GF-D8 (cell line): Measurements from ENCODE around the gene OR7A5.
A peak's percentile ranks its signal among the peaks of the same experiment; 100 is the strongest.
"Not testable (repeated sequence)": the region's sequence is repeated elsewhere in the genome, so short reads cannot be mapped to it uniquely, and the experiment has no call there.

ENCODE experiments used
- DNase-seq: peaks from one replicate; lab custom pipeline; 2025; lab: John Stamatoyannopoulos, UW

OR7A5 gene

GRCh38 chr19:14784730-14785101 is 50.3 kb downstream of the OR7A5 start:
- DNase-seq, result peak; percentile 75

GRCh38 chr19:14783410-14783998 is 51.5 kb downstream of the OR7A5 start:
- peak; percentile 70 for DNase-seq

- peak; percentile 35 for DNase-seq
These were observed 52.2 kb downstream of the OR7A5 start for GRCh38 chr19:14782626-14783409.

GRCh38 chr19:14781713-14782536 is 53.1 kb downstream of the OR7A5 start:
- DNase-seq, result not testable (repeated sequence)

GRCh38 chr19:14780622-14781225 is 54.3 kb downstream of the OR7A5 start:
- not testable (repeated sequence) for DNase-seq

GRCh38 chr19:14779151-14779550 is 55.8 kb downstream of the OR7A5 start:
- DNase-seq, result no peak

- DNase-seq, result not testable (repeated sequence)
These were observed 56.7 kb downstream of the OR7A5 start, which contains the start of gene ADGRE2 for GRCh38 chr19:14778110-14778845. ADGRE2 (minus strand) TSS chr19:14778560; CDS start chr19:14776756, 1,804 bp downstream.

GRCh38 chr19:14777645-14778044 is 57.3 kb downstream of the OR7A5 start:
- not testable (repeated sequence) for DNase-seq
